Mononuclear cell (primary cell): ENCODE data around the gene CC2D1A. TPM values are rescaled to one million over a fixed set of nuclear protein-coding genes. Genes with fewer than 3 reads are reported as not detected.

Experiments used
- H3K27me3 ChIP-seq: 2 replicates; pipeline ENCODE4 v1.6.0; 2011; ENCODE audit warnings: low read length, control low read depth; ENCODE audit not compliant: insufficient read depth
- H3K4me1 ChIP-seq: 2 replicates; pipeline ENCODE4 v1.5.1; 2011; ENCODE audit warnings: mild to moderate bottlenecking, low read length, control low read depth; ENCODE audit not compliant: insufficient read depth
- H3K4me3 ChIP-seq: 2 replicates; pipeline ENCODE4 v1.5.1; 2011; ENCODE audit warnings: mild to moderate bottlenecking, low read length, moderate library complexity
- H3K9me3 ChIP-seq: 2 replicates; pipeline ENCODE4 v1.5.1; 2011; ENCODE audit warnings: low read depth, mild to moderate bottlenecking, control low read depth, low read length
- total RNA-seq: library from RNA; depleted of rRNA; stranded (reverse); fragments of >200 nt; gene quantifications from one replicate; pipeline ENCODE4 v1.2.3, GENCODE V29; 2012

Gene CC2D1A
- total RNA-seq, result 8.2 TPM

DNA sequence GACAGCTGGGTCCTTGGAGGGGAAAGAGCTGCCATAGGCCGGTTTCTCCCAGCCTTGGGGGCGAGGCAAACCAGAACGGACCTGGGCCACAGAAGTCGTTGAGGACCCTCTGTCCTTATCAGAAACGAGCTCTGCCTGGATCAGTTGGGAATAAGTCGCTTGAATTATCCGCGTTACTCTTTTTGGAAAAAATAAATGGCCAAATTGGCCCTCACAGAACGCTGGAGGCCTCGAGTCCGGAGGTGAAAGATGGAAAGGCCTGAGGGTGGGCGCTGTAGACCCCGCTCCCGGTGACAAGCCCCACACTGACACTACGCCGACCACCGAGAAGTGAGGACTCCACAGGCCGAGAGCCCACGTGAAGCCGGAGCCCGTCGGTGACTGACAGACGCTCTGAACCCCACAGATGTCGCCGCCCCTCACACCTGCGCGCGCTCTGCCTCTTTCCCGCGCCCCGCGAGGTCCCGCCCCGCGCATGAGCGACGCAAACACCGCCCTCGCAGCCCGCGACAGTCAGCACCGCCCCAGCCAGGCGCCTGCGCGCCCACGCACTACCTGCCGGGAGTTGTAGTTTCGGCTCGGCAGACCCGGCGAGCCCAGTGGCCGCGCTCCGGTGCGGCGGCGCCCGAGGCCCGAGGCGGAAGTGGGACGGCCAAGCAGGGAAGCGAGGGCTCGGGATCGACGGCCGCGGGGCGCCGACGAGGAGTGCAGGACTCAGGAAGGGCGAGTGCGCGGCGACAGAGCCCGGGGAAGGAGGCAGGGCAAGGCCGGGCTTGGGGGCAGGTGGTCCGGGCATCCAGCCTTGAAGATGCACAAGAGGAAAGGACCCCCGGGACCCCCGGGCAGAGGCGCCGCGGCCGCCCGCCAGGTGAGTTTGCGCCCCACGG lies at the start of gene CC2D1A, which contains the start of gene BRME1:
TSS of gene CC2D1A (plus strand) at position 568 of the 887 bp plus-strand sequence. CDS start at position 809, 241 bp downstream.
TSS of gene BRME1 (minus strand) at position 484 of the 887 bp plus-strand sequence. CDS start 1,225 bp downstream, outside the sequence.
- H3K27me3 ChIP-seq, result no peaks in the 10 kb centered on the region
- H3K4me3 ChIP-seq, result peak within 1 kb of the TSS; percentile 72
- peaks cover 22% of the 10 kb centered on the region for H3K4me1 ChIP-seq
- H3K9me3 ChIP-seq, result no peaks in the 10 kb centered on the region

DNA sequence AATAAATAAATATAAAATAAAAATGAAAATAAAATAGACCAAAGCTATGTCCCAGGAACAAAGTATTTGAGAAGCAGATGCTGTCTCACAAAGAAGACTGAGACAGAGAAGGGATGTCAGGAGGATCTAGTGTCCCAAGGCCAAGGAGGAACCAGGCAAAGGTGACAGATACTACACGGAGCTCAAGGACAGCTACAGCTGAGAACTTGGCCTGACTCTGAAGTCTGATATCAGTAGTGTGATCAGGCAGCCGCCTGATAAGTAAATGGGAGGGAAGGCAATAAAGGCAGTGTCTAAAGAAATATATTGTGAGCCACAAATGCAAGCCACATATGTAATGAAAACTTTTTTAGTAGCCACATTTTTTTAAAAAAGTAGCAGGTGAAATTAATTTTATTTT lies 49.5 kb upstream of the CC2D1A start:
- no peaks in the 10 kb centered on the region for H3K27me3 ChIP-seq
- no peak overlapping the region for H3K4me3 ChIP-seq
- no peaks in the 10 kb centered on the region for H3K9me3 ChIP-seq
- peaks cover 9% of the 10 kb centered on the region for H3K4me1 ChIP-seq

DNA sequence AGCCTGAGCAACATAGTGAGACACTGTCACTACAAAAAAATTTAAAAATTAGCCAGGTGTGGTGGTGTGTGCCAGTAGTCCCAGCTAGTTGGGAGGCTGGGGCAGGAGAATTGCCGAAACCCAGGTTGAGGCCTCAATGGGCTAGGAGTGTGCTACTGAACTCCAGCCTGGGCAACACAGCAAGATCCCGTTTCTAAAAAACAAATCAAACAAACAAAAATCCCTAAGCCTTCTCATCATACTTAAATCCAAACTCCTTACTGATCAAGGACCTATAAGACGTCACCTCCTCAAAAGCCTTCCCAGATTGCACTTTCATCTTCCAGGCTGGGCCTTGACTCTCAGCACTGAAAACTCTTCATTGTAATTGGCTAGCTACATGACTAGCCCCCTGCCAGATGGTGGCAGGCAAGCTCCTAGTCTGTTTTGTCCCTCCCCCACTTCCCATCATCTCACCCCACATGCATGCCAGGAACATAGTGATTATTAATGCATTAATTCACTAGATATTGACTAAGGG lies 46.6 kb upstream of the CC2D1A start:
- Histone ChIP-seq H3K27me3 (peaks cover 8% of the 10 kb centered on the region), H3K4me3 (no peak overlapping the region), H3K9me3 (no peaks in the 10 kb centered on the region), H3K4me1 (peaks cover 16% of the 10 kb centered on the region)

DNA sequence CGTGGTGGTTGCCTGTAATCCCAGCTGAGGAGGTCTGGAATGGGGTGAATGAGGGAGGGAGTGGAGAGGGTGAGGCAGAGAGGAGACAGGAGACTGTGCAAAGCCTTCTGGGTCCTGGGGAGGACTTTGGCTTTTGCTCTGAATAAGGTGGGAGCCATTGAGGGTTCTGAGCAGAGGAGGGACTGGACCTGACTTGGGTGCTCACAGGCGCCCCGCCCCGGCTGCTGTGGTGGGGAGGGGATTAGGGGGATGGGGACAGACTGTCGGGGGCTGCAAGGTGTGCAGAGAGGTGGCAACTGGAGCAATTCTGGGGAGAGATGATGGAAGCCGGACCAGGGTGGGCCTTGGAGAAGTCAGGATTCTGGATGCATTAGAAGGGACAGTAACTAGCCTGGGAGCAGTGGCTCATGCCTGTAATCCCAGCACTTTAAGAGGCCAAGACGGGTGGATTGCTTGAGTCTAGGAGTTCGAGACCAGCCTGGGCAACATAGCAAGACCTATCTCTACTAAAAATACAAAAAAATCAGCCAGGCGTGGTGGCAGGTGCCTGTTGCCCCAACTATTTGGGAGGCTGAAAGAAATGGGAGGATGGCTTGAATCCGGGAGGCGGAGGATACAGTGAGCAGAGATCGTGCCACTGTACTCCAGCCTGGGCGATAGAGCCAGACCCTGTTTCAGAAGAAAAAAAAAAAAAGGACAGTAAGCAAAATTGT lies 45.2 kb upstream of the CC2D1A start:
- Histone ChIP-seq H3K27me3 (peaks cover 12% of the 10 kb centered on the region), H3K9me3 (no peaks in the 10 kb centered on the region), H3K4me3 (no peak overlapping the region), H3K4me1 (peaks cover 16% of the 10 kb centered on the region)

DNA sequence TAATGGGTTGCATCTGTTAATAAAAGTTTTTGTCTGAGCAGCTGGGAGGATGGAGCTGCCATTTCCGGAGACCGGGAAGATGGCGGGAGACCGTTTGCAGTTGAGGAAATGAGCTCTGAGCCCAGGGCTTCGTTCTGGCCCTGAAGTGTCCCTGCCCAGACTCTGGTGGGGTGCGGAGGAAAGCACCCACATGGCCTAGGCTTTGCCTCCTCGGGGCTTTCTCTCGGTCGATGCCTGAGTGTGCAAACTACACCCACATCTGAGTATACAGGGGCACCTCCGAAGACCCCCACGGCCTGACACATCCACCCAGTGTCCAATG lies 44.6 kb upstream of the CC2D1A start:
- no peaks in the 10 kb centered on the region for H3K9me3 ChIP-seq
- peak overlapping the region; percentile 52 for H3K4me3 ChIP-seq
- peaks cover 16% of the 10 kb centered on the region for H3K27me3 ChIP-seq
- H3K4me1 ChIP-seq, result peaks cover 22% of the 10 kb centered on the region

DNA sequence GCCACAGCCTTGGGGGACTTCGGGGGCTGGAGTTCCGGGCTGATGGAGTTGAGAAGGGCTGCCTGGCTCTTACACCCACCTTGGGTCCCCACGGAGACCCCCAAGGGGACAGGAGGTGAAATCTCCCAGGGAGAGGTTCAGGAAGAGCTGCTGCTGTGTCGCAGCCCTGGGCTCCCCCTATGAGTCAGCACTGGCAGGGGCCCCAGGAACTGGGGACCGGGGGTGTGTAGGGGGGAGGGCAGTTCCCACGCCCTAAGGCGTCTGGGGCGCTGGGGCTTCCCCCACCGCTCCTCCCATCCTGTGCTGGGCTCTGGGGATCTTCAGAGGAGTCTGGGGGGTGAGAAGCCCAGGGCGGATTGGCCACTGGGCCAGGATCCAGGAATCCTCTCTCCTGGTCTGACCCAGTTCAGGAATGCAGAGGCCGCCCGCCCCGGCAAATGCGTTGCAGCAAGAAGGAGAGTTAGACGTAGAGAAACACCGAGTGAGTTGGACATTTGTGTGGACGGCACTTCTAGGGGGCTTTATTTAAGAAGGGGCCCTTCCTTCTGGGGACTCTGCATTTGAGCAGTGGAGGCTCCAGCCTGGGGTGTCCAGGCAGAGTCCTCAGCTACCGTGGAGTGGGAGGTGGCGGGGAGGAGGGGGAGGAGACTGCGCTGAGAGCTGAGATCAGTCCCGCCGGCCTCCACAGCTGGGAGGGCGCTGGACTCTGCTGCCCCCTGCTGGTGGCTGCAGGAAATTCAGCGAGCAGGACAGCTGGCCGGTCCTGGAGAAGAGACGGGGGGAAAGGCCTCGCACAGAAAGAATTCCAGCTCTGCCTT lies 44.1 kb upstream of the CC2D1A start:
- Histone ChIP-seq H3K4me3 (peak overlapping the region; percentile 52), H3K27me3 (peaks cover 20% of the 10 kb centered on the region), H3K4me1 (peaks cover 23% of the 10 kb centered on the region), H3K9me3 (no peaks in the 10 kb centered on the region)

DNA sequence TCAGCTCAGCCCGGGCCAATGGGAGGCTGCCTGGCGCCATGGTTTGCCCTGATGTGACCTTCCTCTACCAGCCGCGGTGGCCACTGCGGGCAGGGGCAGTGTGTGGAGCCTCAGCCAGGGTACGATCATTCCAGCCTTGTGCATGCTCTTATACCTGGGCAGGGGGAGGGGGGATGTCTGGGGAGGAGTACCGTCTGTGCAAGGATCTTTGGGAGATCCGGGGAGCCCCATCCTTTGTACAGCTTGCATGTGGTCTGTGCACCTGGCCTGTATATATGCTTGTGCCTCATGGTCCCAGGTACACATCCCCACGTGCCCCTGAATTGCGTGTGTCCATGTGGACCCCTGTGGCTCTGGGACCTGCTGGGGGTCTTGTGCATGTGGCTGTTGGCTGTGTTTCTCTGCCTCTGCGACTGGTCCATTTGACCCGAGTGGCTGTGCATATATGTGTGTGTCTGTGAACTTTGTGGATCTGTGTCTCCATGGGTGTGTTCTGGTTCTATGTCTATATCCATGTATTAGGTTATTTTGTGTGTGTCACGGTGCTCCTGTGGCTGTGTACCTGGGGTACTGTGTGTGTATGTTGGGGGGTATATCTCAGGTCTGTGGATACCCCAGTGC lies 41.8 kb upstream of the CC2D1A start:
- H3K4me3 ChIP-seq, result no peak overlapping the region
- no peaks in the 10 kb centered on the region for H3K9me3 ChIP-seq
- H3K4me1 ChIP-seq, result peaks cover 23% of the 10 kb centered on the region

DNA sequence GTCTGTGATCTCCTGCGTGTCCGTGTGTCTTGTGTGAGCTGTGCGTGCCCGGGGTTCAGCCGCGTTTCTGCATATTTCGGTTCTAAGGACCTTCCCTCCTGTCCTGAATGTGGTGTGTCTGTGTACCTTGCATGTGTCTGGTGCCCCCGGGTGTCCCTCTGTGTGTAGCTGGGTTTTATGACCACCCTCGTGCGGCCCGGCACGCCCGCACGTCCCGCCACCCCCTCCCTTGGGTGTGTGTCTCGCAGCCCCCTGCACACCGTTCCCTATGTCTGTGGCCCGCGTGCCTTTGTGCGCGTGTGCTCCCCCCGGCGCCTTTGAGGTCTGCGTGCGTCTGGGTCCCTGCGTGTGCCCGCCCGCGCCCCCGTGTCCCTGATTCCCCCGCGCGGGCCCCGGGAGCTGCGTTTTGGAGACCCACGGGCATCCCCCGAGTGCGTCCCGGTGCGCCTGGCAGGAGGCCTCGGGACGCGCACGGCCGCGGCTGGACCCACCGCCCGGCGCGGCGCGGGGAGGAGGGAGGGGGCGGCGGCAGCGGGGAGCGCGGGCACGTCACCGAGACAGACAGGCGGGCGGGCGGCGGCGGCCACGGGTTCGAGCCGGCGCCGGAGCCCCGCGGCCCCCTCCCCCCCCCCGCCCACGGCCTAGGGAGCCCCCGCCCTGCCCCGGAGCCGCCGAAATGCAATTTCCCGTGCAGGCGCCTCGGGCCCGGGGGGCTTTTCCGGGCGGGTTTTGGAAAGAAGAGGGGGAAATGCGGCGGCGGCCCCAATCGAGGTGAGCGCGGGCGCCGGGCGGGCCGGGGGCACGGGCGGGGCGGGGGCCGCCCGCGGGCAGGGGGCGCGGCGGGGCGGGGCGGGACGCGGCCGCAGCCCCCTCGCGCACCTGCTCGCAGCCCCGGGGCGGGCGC lies 41.1 kb upstream of the CC2D1A start:
- Histone ChIP-seq H3K27me3 (peaks cover 23% of the 10 kb centered on the region), H3K9me3 (no peaks in the 10 kb centered on the region), H3K4me1 (peaks cover 23% of the 10 kb centered on the region), H3K4me3 (no peak overlapping the region)

More for the DNA sequence above, 41.8 kb upstream of the CC2D1A start:
- H3K27me3 ChIP-seq, result peaks cover 23% of the 10 kb centered on the region

DNA sequence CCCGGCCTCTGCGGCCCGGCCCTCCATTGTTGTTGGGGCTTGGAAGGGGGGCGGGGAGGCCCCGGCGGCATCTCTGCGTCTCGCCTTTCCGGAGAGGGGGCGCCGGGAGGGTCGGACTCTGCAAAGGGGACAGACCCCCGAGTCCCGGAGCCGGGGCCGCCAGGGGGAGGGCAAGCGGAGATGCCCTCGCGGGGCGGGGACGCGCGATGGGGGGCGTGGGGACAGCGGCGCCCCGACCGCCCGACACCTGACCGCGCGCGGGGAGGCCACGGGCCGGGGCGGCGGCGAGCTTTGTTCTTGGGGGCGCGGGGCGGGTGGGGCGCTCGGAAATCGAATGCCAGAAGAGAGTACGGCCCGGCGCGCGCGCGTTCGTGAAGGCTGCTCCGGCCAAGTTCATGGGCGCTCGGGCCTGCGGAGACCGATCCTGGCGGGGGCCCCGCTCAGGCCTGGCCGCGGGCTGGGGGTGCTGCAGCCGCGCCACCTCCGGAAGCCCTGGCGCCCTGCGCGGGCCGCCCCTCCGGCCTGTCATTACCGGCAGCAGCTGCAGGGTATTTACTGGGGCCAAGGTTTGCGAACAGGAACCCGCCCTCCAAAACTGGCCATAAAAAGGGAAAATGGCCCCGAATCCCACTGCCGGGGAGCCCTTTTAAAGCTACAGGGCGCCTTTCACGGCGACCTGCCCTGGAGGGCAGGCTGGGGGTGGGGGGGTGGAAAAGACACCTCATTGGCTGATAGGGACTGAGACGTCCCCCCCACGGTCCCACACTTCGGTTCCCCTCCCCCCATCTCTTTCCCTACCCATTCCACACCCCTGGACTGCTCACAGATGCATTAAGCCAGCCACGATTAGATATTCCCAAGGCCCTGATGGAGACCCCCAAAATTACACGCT lies 40.2 kb upstream of the CC2D1A start:
- Histone ChIP-seq H3K4me3 (peak overlapping the region; percentile 18), H3K9me3 (no peaks in the 10 kb centered on the region), H3K4me1 (peaks cover 23% of the 10 kb centered on the region), H3K27me3 (peaks cover 23% of the 10 kb centered on the region)

DNA sequence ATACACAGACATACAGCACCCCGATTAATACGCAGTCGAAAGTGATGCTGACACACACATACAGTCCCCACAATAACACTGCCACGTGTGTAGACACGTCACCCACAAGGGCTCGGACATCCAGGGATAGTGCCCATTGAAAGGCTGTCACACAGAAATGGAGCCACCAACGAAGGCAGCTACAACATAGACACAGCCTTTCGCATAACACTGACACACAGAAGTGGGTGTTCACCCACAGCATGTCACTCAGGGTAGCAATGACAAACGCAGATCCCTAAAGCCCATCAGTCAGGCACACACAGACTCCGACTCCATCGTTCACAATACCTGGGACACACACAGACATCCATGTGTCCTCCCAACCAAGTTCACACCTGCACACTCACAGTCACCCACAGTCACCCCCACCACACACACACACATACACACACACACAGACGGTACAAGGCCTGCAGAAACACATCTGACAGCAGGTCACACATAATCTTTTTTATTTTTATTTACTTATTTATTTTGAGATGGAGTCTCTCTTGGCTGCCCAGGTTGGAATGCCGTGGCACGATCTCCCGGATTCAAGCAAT lies 39.4 kb upstream of the CC2D1A start:
- Histone ChIP-seq H3K4me3 (no peak overlapping the region), H3K9me3 (no peaks in the 10 kb centered on the region), H3K27me3 (peaks cover 23% of the 10 kb centered on the region)

DNA sequence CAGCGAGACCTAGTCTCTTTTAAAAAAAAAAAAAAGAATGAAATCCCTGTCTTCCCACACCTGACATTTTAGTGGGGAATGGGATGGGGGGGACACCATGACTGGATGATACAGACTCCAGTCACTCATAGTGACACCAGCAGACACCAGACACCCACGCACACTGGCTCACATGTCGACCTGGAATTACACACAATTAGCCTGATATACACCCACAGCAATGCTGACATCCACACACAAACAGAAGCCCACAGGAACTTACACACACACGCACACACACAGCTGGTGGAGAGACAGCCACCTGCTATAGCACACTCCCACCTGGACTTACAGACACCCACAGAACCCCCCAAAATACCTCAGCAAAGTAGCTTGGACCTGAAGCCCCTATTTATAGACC lies 37.3 kb upstream of the CC2D1A start:
- peaks cover 26% of the 10 kb centered on the region for H3K27me3 ChIP-seq

More for the DNA sequence above, 39.4 kb upstream of the CC2D1A start:
- peaks cover 16% of the 10 kb centered on the region for H3K4me1 ChIP-seq

DNA sequence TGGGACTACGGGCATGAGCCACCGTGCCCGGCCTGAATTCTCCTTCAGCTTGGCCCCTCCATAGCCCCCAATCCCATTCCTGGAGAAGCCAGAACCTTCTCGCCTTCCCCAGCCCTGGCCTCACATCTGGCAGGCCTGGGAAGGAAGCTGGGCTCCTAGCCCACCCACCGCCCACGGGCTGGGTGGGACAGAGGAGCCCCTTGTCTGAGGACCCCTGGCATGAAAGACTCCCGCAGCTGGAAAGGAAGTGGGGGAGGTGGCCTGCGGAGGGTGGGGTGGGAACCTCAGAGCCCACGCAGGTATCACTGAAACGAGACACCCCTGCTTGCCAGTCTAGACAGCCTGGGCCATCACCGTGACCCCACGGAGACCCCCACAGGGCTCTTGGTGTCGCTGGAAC lies 36.7 kb upstream of the CC2D1A start:
- Histone ChIP-seq H3K4me3 (no peak overlapping the region), H3K4me1 (peaks cover 13% of the 10 kb centered on the region), H3K27me3 (peaks cover 19% of the 10 kb centered on the region), H3K9me3 (no peaks in the 10 kb centered on the region)

More for the DNA sequence above, 37.3 kb upstream of the CC2D1A start:
- no peak overlapping the region for H3K4me3 ChIP-seq
- no peaks in the 10 kb centered on the region for H3K9me3 ChIP-seq
- H3K4me1 ChIP-seq, result peaks cover 13% of the 10 kb centered on the region
